Esophagus muscularis mucosa (tissue), 4 donors: Measurements from ENCODE around the gene TBX2. TPM values are rescaled to one million over a fixed set of nuclear protein-coding genes. Genes with fewer than 3 reads are reported as not detected.

ENCODE experiments used
- DNase-seq: peaks from one replicate; pipeline ENCODE4 v3.0.0-alpha.2; 2017; ENCODE audit errors: extremely low spot score
- H3K27ac ChIP-seq, 4 donors: fragments of 200-600 bp; sonication (generic); replicated peaks in 1 of 4; 1 replicate in 3 of 4; 2 replicates in 1 of 4; pipeline ENCODE4 v1.5.1; 2016 to 2019; ENCODE audit warnings: mild to moderate bottlenecking in 1 of 4
- H3K27me3 ChIP-seq, 4 donors: fragments of 200-600 bp; sonication (generic); one replicate each; pipeline versions ENCODE4 v1.5.1 to v1.6.0; 2016 to 2019
- H3K36me3 ChIP-seq, 4 donors: fragments of 200-600 bp; sonication (generic); one replicate each; pipeline ENCODE4 v1.5.1; 2016 to 2019
- H3K4me1 ChIP-seq, 4 donors: fragments of 200-600 bp; sonication (generic); one replicate each; pipeline ENCODE4 v1.5.1; 2016 to 2019
- H3K4me3 ChIP-seq, 4 donors: fragments of 200-600 bp; sonication (generic); 1 replicate in 2 of 4; 2 replicates in 2 of 4; pipeline ENCODE4 v1.5.1; 2016 to 2019; ENCODE audit warnings: mild to moderate bottlenecking in 4 of 4, moderate library complexity in 1 of 4
- H3K9me3 ChIP-seq, 4 donors: fragments of 200-600 bp; sonication (generic); 1 replicate in 3 of 4; 2 replicates in 1 of 4; pipeline ENCODE4 v1.5.1; 2016 to 2019
- EP300 ChIP-seq: sonication (generic); formaldehyde crosslinking; IDR thresholded peaks from one replicate; pipeline ENCODE4 v1.6.1; 2017; ENCODE audit warnings: antibody characterized with exemption
- POLR2A ChIP-seq: fragments of 450-650 bp; IDR thresholded peaks from one replicate; pipeline ENCODE4 v1.6.1; 2017; ENCODE audit warnings: antibody characterized with exemption, moderate library complexity, mild to moderate bottlenecking, low read depth
- POLR2AphosphoS5 ChIP-seq, 2 donors: sonication (generic); formaldehyde crosslinking; IDR thresholded peaks; one replicate each; pipeline ENCODE4 v1.6.1; 2017; ENCODE audit warnings: antibody characterized with exemption in 2 of 2
- WGBS: methylation state at CpG from one replicate; pipeline ENCODE4 v1.1.5; 2018; 5-methylcytosine and 5-hydroxymethylcytosine counted together
- intact Hi-C: fragments of 100-400 bp; cut with DNase I; formaldehyde crosslinking; loops from one replicate; pipeline ENCODE4 v1.15.1; 2023
- total RNA-seq, 4 donors: library from RNA; depleted of rRNA; stranded (reverse); fragments of >200 nt; gene quantifications; one replicate each; pipeline versions ENCODE4 v1.1.0 to v1.2.1, GENCODE V29; 2016
- TF ChIP-seq, protein P1 (sequence below), 3 experiments: fragments of 200-600 bp in 2 of 3; fragments of 450-650 bp in 1 of 3; sonication (generic) in 2 of 3; IDR thresholded peaks; one replicate each; pipeline ENCODE4 v1.5.1; 2017 to 2019; ENCODE audit warnings: antibody characterized with exemption in 3 of 3, mild to moderate bottlenecking in 2 of 3, moderate library complexity in 1 of 3

Gene TBX2
- total RNA-seq, 4 donors from 2014 or later = 17.9 to 42.6 (median 31.3) TPM

DNA sequence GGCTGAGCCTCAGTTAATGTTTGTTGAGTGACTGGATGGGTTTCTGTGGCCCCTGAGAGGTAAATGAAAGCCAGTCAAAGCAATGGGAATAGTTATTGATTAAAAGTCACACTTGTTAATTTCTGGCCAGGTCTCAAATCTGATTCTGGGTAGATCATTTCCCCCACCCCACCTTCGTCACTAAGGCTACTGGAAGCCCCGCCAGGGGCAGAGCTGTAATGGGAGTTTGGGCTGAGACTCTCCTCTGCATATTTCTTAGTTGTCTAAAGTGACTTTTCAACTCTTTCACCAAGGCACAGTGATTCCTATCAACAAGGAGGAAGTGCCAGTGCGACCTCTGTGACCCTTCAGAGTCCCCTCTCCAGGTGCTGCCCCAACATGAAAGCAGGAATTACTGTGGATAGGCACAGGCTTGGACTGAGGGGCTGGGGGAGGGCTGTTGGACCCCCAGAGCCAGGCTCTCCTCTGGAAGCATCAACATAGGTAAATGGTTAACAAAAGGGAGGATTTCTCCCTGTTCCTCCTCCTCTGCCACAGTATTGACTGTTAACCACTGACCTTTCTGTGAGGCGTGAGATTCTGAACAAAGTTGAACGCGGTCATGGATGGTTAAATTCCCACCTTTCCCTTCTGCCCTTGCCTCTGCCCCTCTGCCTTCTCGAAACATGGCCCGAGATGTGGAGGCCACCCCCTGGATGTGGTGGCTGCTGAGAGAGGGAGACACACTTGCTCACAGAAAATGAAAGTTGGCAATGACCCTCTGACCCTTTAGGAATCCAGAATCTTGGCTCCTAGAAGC is 20.8 kb upstream of the TBX2 start:
- H3K9me3 ChIP-seq = no peaks in the 10 kb centered on the region
- H3K4me1 ChIP-seq = no peaks in the 10 kb centered on the region
- 81% methylated on average over 8 of the region's 8 CpGs for WGBS
- no peak for DNase-seq
- no peak overlapping the region for H3K27ac ChIP-seq
- no peaks in the 10 kb centered on the region for H3K27me3 ChIP-seq
- peaks cover 0 to 4% (median 0%) of the 10 kb centered on the region in 4 donors for H3K36me3 ChIP-seq
- H3K4me3 ChIP-seq = no peak overlapping the region
- intact Hi-C loops = no loop called here
- no peak for TF ChIP-seq POLR2AphosphoS5 (IDR thresholded peaks at IDR 0.05)
- no peak for TF ChIP-seq EP300
- TF ChIP-seq, protein P1, sequence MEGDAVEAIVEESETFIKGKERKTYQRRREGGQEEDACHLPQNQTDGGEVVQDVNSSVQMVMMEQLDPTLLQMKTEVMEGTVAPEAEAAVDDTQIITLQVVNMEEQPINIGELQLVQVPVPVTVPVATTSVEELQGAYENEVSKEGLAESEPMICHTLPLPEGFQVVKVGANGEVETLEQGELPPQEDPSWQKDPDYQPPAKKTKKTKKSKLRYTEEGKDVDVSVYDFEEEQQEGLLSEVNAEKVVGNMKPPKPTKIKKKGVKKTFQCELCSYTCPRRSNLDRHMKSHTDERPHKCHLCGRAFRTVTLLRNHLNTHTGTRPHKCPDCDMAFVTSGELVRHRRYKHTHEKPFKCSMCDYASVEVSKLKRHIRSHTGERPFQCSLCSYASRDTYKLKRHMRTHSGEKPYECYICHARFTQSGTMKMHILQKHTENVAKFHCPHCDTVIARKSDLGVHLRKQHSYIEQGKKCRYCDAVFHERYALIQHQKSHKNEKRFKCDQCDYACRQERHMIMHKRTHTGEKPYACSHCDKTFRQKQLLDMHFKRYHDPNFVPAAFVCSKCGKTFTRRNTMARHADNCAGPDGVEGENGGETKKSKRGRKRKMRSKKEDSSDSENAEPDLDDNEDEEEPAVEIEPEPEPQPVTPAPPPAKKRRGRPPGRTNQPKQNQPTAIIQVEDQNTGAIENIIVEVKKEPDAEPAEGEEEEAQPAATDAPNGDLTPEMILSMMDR (IDR thresholded peaks at IDR 0.05) = no peak
- no peak for TF ChIP-seq POLR2A

- Histone ChIP-seq H3K4me1 (no peaks in the 10 kb centered on the region), H3K27me3 (no peaks in the 10 kb centered on the region), H3K27ac (no peak overlapping the region), H3K36me3 (peaks cover 0 to 4% (median 0%) of the 10 kb centered on the region in 4 donors), H3K4me3 (no peak overlapping the region), H3K9me3 (no peaks in the 10 kb centered on the region)
- TF ChIP-seq POLR2A (no peak), POLR2AphosphoS5 (IDR thresholded peaks at IDR 0.05) (no peak), EP300 (no peak)
- TF ChIP-seq, protein P1 (IDR thresholded peaks at IDR 0.05) = no peak
- WGBS = 91% methylated on average over 20 of the region's 21 CpGs
- intact Hi-C loops = loop anchor here (10.0 kb wide), 1 partner anchor 235 kb away; no protein-coding TSS in a partner anchor
- DNase-seq = no peak
Measured at GRCh38 chr17:61379457-61380216, 20.0 kb upstream of the TBX2 start.

DNA sequence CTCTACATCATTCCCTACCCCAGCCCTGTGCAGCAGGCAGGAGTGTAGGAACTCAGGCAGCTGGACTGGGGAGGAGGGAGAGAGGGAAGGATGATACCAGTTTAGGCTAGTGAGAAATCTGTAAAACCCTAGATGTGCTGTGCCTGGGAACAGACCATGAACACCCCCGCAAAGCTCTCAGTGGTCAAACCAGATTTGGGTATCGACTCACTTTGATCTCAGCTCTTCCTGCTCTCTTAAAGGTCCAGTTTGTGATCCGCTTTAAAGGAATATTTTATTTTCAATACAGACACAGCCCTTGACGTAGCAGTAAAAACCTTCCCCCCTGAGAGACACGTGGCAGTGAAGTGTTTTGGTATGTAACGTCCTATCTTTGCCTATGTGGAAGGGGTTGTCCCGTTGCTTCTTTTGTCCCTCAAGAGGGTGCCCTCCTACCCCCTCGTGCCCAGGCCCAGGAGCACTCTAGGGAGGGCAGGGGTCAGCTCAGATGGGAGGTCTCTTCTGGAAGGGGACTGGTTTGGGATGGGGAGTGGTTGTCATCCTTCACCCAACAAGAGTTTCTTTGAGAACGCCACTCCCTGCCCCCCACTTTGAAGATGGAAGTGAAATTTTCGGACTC is 19.3 kb upstream of the TBX2 start:
- peaks cover 0 to 4% (median 0%) of the 10 kb centered on the region in 4 donors for H3K36me3 ChIP-seq
- WGBS = 87% methylated on average over 10 of the region's 10 CpGs
- H3K27me3 ChIP-seq = no peaks in the 10 kb centered on the region
- no peak overlapping the region for H3K27ac ChIP-seq
- H3K4me1 ChIP-seq = no peaks in the 10 kb centered on the region
- no peak for TF ChIP-seq EP300
- TF ChIP-seq POLR2AphosphoS5 (IDR thresholded peaks at IDR 0.05) = no peak
- TF ChIP-seq, protein P1 (IDR thresholded peaks at IDR 0.05) = no peak
- no peak for TF ChIP-seq POLR2A
- intact Hi-C loops = loop anchor here (10.0 kb wide), 1 partner anchor 236 kb away; no protein-coding TSS in a partner anchor
- no peak overlapping the region for H3K4me3 ChIP-seq
- no peak for DNase-seq
- no peaks in the 10 kb centered on the region for H3K9me3 ChIP-seq

DNA sequence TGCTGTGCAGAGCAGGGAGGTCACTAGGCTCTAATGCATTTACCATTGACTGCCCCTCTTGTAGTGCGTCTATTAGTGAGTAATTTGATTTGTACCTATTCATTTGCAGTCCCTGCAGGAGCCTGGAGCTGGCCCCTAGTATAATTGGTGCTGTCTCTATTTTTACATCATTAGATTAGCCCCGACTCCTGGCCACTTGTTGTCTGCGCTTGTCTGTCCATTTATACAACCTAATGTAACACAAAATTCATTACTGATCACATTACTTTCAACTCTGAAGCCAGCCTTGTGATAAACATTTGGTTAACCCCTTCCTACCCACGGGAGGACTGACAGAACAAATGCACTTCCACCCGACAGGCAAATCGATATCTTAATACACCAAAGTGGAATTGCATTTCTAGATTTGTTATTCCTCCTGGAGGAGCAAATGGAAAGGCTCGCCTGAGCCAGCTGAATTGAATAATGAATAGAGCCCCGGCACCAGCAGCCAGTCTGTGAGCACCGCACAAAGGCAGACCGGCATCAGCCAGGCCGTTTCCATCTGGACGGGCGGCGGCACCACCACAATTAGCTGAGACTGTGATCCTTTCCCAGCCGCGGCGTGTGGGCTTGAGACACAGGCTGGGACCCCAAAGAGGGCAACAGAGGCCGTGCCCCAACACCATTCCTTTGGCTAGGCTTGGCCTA is 18.7 kb upstream of the TBX2 start:
- no peaks in the 10 kb centered on the region for H3K9me3 ChIP-seq
- DNase-seq = no peak
- H3K4me3 ChIP-seq = no peak overlapping the region
- no peaks in the 10 kb centered on the region for H3K27me3 ChIP-seq
- H3K4me1 ChIP-seq = no peaks in the 10 kb centered on the region
- peaks cover 0 to 4% (median 0%) of the 10 kb centered on the region in 4 donors for H3K36me3 ChIP-seq
- no peak overlapping the region for H3K27ac ChIP-seq
- intact Hi-C loops = loop anchor here (10.0 kb wide), 1 partner anchor 236 kb away; no protein-coding TSS in a partner anchor
- 92% methylated on average over 18 of the region's 18 CpGs for WGBS
- TF ChIP-seq, protein P1 (IDR thresholded peaks at IDR 0.05) = no peak
- TF ChIP-seq EP300 = no peak
- TF ChIP-seq POLR2AphosphoS5 (IDR thresholded peaks at IDR 0.05) = no peak
- no peak for TF ChIP-seq POLR2A
